IPS DF 19.7 (cell line): Measurements from ENCODE around the gene CNTN3.
A peak's percentile ranks its signal among the peaks of the same experiment; 100 is the strongest.

Experiments used
- DNase-seq: peaks from one replicate; pipeline ENCODE4 v3.0.0-alpha.2; 2013; ENCODE audit warnings: low read depth, low spot score

Gene CNTN3

GRCh38 chr3:74611206-74611605 is 3.3 kb downstream of the CNTN3 start:
- DNase-seq, result no peak

GRCh38 chr3:74607803-74608202 is 6.7 kb downstream of the CNTN3 start:
- DNase-seq, result no peak

DNA sequence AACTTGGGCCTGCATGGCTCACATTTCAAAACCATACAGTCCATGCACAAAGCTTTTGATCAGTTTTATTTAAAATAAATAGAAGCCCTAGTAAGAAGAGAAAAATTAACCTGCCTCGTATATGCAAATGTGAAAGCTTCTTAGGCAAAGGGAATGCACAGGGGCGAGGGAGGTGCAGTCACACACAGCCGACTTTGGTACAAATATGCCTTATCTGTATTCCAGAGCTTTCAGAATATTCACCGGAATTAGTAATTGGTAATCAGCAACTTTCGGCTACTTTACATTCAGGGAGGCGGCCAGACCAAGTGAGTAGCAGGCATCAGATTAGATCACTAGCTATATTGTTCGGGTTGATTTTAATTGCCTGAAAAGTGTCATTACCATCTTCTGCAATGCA is 7.5 kb downstream of the CNTN3 start:
- no peak for DNase-seq

DNA sequence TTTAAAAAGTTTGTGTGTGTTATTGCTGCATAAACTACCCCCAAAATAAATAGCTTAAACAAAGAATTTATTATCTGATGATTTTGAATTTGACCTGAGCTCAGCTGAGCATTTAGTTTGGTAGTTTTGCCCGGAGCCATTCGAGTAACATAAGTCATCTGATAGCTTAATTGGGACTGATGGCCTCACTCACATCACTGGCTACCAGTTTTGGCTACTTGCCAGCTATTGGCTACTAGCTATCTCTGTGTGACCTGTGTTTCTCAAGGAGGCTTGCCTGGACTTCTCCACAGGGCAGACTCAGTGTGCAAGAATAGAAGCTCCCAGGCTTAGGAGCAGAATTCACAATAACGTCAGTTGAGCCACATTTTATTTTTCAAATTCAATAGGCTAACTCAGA is 9.0 kb downstream of the CNTN3 start:
- no peak for DNase-seq

DNA sequence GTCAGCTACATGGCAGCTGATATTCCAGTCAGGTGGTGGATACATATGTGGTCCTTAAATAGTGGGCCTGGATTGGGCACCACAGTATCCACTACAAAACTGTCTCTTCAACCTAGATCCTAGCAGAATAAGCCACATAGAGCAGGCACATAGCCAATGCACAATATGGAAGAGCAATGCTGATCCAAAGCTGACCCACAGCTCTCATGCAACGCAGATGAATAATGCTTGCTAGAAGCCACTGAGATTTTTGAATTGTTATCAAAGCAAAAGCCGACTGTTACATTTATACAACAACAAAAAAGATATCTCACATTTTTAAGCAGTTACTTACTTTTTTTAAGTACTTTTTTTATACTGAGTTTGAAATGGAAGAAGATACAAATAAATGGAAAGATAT is 11.2 kb downstream of the CNTN3 start:
- no peak for DNase-seq

- no peak for DNase-seq
Measured at GRCh38 chr3:74602471-74602870, 12.0 kb downstream of the CNTN3 start.

GRCh38 chr3:74601793-74602192 is 12.7 kb downstream of the CNTN3 start:
- no peak for DNase-seq

DNA sequence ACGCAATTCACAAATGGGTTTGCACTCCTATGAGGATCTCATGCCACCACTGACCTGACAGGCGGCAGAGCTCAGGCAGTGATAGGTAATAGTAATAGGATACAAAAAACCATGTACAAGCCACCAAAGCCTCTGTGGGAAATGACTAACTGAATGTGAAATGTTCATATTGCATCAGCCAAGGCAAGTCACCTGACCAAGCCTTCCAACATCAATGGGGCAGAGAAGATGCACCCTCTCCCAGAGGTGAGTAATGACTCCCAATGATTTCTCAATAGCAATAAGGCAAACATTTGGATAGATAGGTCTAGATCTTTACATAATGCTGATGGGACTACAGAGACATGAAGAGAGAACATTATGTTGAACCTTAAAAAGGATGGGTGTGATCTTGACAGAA is 14.9 kb downstream of the CNTN3 start:
- no peak for DNase-seq

DNA sequence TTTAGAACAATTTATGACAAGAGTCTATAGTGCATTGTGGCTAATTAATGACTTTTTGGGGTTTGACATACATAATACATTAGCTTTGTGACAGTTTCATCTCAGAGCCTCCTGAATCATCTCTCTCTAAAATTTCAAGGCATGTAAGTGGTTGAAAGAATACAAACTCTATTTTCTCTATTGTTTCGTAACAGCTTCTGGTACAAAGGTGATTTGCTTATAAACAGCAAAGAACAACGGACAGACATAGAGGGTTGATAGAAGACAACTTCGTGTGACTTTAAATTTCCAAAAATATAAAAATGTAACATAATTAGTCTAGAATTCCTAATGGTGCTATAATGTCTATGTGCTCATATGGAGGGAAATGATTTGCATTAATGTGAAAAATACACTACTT is 21.3 kb downstream of the CNTN3 start:
- no peak for DNase-seq

- no peak for DNase-seq
Measured at GRCh38 chr3:74592359-74592758, 22.1 kb downstream of the CNTN3 start.

DNA sequence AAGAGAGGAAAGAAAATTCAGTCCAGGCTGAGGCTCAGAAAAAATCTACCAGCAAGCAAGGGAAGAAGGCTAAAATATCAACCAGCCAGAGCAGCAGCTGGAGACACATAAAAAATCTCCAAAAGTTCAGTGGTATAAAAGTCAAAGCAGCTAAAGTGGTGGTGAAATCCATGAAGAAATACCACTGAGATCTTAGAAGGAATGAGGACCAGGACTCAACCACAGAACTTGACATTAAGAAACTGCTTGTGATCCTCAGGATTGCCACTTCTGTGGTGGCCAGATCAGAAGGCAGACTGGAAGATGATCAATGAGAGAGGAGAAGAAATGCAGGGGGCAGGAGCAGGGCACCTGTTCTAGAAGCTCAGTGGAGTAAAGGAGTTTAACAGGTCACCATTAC is 22.5 kb downstream of the CNTN3 start:
- DNase-seq, result no peak

DNA sequence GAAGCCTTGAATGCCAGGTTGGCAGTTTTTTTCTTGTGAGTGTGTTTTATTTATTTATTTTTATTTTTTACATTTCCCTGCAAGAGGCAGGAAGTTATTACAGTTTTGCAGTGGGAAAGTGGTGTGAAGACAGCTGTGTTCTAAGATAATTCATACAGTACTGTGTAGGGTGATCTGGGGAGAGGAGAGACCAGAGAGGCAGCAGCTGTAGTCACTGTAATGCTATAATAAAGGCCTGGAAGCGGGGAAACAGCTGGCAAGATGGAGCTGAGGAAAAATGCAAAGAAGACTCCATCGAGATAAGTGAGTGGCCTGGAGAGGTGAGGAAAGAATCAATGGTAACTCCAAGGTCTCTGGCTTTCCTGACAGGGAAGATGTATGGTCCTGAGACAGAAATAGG is 23.1 kb downstream of the CNTN3 start:
- no peak for DNase-seq

DNA sequence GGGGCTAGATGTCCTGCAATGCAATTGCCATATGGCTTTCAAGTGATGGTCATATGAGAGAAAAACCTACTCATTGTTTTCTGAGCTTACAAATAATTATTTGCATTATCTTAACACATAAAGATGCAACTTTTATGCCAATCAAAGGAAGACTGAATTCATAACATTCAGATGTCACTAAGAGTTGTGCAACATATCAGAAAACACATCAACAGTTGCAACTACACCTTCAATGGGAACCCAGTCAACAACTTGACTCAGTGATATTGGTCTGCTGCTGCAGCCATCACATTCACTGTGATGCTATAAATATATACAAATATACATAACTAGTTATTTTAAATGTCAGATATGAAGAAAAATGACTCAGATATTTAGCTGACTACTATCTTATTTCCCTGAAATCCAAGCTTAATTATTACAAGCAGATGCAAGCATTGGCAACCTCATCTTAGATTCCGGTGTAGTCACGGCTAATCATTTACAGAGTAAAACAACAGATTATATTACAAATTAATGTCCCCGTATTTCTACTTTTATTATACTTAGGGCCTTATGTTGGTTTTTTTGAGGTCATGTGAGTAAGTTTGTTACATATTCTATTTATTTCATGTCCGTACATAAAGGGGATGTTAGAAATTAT is 23.7 kb downstream of the CNTN3 start:
- no peak for DNase-seq

DNA sequence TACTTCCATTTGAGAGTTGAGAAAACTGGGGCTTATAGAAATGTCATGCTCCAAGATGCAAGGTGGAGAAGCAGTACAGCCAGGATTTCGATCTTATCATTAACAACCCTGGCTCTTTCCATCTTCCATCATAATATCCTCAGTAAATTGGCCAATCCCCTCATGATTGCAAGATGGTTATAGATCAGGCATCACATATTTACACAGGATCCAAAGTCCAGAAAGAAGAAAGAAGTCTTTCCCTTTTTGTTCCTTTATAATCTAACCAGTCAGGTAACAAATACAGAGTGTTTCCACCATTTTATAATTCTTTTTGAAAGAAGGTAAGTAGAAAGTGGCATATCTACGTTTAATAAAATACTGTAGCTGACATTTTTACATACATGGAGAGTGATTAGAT is 29.7 kb downstream of the CNTN3 start:
- no peak for DNase-seq

GRCh38 chr3:74582982-74583381 is 31.5 kb downstream of the CNTN3 start:
- DNase-seq, result no peak

DNA sequence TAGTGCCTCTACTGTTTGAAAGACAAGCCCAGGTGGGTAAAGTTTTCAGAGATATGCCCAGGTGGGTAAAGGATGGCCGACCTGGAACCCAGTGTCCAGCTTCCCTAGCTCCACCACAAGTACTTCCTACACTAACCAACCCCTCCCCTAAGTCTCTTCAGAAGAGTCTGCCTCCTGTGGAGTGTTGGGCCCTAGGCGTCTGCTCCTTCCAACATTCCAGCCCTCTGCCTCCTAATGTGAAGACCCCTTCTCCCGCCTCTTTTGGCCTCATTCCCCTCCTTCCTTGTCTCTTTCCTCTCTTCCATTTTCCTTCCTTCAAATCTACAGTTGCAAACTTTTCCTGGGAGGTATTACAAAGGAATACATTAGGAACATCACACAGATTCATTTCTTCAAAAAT is 38.6 kb downstream of the CNTN3 start:
- DNase-seq, result peak; percentile 3

DNA sequence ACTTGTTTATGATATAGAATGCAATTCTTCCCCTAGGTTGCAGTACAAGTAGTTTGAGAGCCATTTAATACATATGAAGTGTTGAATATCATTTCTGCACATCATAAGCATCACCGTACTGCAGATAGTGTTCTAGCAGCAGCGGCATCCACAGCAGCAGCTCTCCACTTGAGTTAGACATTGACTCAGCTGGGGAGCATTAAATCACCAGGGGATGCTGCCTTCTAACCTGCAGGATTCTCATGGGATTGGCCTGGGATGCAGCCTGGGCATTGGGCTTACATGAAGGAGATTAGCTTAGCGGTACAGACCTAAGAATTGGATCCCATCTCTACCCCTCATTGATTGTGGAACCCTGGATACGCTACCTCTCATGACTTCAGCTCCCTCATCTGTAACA is 43.3 kb downstream of the CNTN3 start:
- DNase-seq, result no peak
